Measurements from ENCODE around the gene SRP14. TPM values are rescaled to one million over a fixed set of nuclear protein-coding genes. Genes with fewer than 3 reads are reported as not detected.
A peak's percentile ranks its signal among the peaks of the same experiment; 100 is the strongest.

Gene SRP14
- total RNA-seq, 1 donor from 2014 or later, result 409 TPM

DNA sequence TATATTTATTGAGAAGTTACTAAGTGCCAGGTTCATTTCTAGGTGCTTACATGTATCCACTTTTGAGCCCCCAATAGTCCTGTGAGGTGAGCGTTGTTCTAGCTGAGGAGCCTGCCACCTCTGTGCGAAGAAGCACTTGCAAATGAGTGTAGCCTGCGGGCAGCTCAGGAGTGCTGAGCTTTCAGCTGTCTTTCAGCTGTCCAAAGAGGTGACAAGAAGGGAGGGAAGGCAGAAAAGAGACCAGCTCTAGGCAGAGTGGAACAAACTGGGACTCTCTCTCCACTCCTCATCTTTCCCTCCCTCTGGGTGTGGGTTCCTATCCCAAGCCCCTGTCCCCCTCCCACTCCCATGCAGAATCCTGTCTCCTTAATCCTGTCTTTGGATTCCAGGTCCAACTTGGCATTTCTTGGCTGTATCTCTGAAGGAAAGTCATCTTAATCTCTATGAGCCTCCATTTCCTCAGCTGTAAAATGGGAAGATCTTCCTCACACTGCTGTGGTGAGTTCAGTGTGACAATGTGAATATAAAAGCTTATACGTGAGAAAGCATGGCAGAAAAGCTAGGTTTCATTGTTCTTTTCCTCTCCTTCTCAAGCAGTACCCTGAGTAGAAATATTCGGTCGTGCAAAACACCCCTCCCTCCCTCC, 6.7 kb upstream of the SRP14 start:
- Histone ChIP-seq H3K4me1 (peaks cover 42% of the 10 kb centered on the region), H3K27me3 (no peaks in the 10 kb centered on the region), H3K4me3 (no peak overlapping the region), H3K36me3 (no peaks in the 10 kb centered on the region), H3K9me3 (no peaks in the 10 kb centered on the region), H3K27ac (peak overlapping the region; percentile 77)
- TF ChIP-seq POLR2AphosphoS5 (IDR thresholded peaks at IDR 0.05; ENCODE audit: insufficient read depth in 1 of 2, low read depth in 1 of 2) (no peak), POLR2A (IDR thresholded peaks at IDR 0.05) (no peak)
- TF ChIP-seq, protein P1, sequence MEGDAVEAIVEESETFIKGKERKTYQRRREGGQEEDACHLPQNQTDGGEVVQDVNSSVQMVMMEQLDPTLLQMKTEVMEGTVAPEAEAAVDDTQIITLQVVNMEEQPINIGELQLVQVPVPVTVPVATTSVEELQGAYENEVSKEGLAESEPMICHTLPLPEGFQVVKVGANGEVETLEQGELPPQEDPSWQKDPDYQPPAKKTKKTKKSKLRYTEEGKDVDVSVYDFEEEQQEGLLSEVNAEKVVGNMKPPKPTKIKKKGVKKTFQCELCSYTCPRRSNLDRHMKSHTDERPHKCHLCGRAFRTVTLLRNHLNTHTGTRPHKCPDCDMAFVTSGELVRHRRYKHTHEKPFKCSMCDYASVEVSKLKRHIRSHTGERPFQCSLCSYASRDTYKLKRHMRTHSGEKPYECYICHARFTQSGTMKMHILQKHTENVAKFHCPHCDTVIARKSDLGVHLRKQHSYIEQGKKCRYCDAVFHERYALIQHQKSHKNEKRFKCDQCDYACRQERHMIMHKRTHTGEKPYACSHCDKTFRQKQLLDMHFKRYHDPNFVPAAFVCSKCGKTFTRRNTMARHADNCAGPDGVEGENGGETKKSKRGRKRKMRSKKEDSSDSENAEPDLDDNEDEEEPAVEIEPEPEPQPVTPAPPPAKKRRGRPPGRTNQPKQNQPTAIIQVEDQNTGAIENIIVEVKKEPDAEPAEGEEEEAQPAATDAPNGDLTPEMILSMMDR (IDR thresholded peaks at IDR 0.05), result no peak
- DNase-seq (ENCODE audit: extremely low spot score in 2 of 2), result peak in 1 of 2 donors; percentile 88
- intact Hi-C loops (cut with DNase I), result loop anchor here (5.0 kb wide), 4 partner anchors 52 to 258 kb away; no protein-coding TSS in a partner anchor

DNA sequence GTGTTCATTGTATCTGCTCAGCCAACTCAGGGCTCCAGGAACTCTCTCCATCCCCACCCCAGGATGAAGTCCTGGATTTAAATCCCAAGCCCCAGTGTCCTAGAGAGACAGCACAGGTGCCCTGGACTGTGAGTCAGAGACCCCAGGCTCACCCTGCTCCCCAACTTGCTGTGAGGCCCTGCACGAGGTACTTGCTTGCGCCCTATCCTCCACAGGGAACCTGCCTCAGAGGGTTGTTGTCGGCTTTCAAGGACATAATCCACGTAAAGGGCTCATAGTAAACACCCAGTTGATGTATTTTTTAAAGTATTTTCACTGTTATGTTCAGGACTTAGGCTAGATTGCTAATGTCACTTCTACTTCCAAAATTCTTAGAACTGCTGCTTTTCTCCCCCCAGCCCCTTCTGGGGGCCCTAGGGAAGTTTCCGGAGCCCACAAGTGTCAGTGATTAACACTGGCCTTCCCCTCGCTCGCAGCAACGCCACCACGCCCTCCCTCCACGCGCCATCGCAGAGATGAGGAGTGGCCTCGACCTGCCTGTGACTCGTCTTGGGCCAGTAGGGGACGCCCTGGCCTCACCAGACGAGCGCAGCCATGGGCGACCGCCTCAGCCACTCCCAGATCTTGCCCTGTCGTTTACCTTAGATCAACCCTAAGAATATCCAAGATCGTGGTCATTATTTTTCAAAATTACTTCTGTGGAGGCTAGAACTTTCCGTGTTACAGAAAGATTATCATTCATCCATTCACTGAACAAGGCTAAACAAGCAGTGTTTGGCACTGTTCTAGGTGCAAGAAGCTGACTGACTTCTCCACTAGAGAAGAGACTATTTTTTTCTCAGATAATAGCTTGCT, 6.0 kb upstream of the SRP14 start:
- intact Hi-C loops (cut with DNase I), result loop anchor here (5.0 kb wide), 4 partner anchors 52 to 258 kb away; no protein-coding TSS in a partner anchor
- peak overlapping the region; percentile 77 for H3K27ac ChIP-seq
- peak; percentile 59 to 81 for TF ChIP-seq POLR2AphosphoS5 (IDR thresholded peaks at IDR 0.05; ENCODE audit: insufficient read depth in 1 of 2, low read depth in 1 of 2)
- TF ChIP-seq, protein P1 (IDR thresholded peaks at IDR 0.05), result peak; percentile 74 to 88 (median 82)
- no peak for TF ChIP-seq POLR2A (IDR thresholded peaks at IDR 0.05)
- no peaks in the 10 kb centered on the region for H3K9me3 ChIP-seq
- H3K27me3 ChIP-seq, result no peaks in the 10 kb centered on the region
- no peaks in the 10 kb centered on the region for H3K36me3 ChIP-seq
- H3K4me1 ChIP-seq, result peaks cover 46% of the 10 kb centered on the region
- H3K4me3 ChIP-seq, result no peak overlapping the region
- DNase-seq (ENCODE audit: extremely low spot score in 2 of 2), result peak in 1 of 2 donors; percentile 89

DNA sequence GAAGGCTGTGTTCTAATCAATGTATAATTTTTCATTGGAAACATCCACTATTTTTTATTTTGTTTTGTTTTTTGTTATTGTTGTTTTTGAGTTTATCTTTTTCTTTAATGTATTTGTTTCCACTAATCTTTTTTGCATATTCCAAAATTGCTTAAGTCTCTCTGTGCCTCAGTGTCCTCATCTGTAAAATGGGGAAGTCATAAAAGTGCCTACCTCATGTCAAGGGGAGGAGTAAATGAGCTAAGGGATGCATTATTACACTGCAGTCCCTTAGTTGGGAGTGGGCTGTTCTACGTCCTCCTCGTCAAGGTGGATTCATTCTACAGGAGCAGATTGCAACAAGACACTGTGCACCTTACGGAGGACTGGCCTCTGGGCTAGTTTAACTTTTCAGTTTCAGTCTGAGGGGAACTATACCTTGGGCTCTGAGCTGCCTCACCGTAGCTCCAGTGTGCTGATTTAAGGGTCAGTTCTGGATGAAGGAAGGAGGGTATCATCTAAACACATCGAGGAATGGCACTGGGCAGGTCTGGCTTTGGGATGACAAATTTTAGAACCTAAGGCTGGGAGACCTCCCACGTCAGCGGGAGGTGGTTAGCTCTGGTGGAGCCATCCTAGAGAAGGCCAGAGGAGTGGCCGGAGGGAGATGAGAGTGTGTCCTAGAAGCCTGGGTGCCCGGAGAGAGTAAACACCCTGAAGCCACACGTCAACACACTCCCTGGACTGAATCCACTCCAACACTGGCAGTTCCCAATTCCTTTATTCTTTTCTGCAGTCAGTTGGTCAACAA, 5.1 kb upstream of the SRP14 start:
- intact Hi-C loops (cut with DNase I), result no loop called here
- H3K36me3 ChIP-seq, result no peaks in the 10 kb centered on the region
- H3K27me3 ChIP-seq, result no peaks in the 10 kb centered on the region
- TF ChIP-seq, protein P1 (IDR thresholded peaks at IDR 0.05), result no peak
- TF ChIP-seq POLR2AphosphoS5 (IDR thresholded peaks at IDR 0.05; ENCODE audit: insufficient read depth in 1 of 2, low read depth in 1 of 2), result no peak
- no peak for TF ChIP-seq POLR2A (IDR thresholded peaks at IDR 0.05)
- H3K4me1 ChIP-seq, result peaks cover 51% of the 10 kb centered on the region
- DNase-seq (ENCODE audit: extremely low spot score in 2 of 2), result peak in 1 of 2 donors; percentile 84
- peak overlapping the region; percentile 77 for H3K27ac ChIP-seq
- no peaks in the 10 kb centered on the region for H3K9me3 ChIP-seq
- no peak overlapping the region for H3K4me3 ChIP-seq

DNA sequence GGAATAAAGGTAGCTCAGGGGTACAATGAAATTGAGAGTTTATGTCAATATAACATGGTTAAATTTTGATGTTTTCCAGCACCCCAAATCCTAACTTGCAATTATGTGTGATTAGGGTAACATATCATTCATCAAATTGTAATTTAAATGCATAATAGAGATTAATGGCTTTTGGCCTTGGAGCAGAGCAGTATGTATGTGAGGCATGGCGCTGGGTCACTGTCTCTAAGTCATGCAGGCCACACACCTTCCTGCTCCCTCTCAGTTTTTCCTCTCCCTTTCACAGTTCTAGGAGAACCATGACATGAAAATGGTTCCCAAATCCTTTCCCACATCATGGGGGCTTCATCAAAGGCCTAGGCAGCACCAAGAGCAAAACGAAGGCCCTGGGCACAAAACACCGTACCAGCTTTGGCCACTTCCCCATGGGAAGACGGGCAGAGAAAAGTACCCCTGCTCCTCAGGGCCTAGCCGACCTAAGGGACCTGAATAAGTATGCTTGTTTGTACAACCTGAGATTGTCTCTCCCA, 3.9 kb upstream of the SRP14 start:
- H3K27ac ChIP-seq, result no peak overlapping the region

More for the DNA sequence above, 3.9 kb upstream of the SRP14 start:
- intact Hi-C loops (cut with DNase I), result no loop called here
- H3K36me3 ChIP-seq, result no peaks in the 10 kb centered on the region
- H3K4me1 ChIP-seq, result peaks cover 46% of the 10 kb centered on the region
- TF ChIP-seq POLR2A (IDR thresholded peaks at IDR 0.05), result no peak
- TF ChIP-seq, protein P1 (IDR thresholded peaks at IDR 0.05), result no peak
- TF ChIP-seq POLR2AphosphoS5 (IDR thresholded peaks at IDR 0.05; ENCODE audit: insufficient read depth in 1 of 2, low read depth in 1 of 2), result no peak
- H3K4me3 ChIP-seq, result no peak overlapping the region
- no peaks in the 10 kb centered on the region for H3K9me3 ChIP-seq
- peak in 1 of 2 donors; percentile 56 for DNase-seq (ENCODE audit: extremely low spot score in 2 of 2)
- H3K27me3 ChIP-seq, result no peaks in the 10 kb centered on the region
